GM12873 (cell line): Measurements from ENCODE around the gene MEGF11.
A peak's percentile ranks its signal among the peaks of the same experiment; 100 is the strongest.

Source experiments
- CTCF ChIP-seq: IDR thresholded peaks from 2 replicates; pipeline ENCODE4 v1.5.1; 2012; ENCODE audit warnings: low read depth, mild to moderate bottlenecking, moderate library complexity, low read length, control low read depth; ENCODE audit not compliant: insufficient read depth; ENCODE audit errors: missing control alignments

MEGF11 gene

DNA sequence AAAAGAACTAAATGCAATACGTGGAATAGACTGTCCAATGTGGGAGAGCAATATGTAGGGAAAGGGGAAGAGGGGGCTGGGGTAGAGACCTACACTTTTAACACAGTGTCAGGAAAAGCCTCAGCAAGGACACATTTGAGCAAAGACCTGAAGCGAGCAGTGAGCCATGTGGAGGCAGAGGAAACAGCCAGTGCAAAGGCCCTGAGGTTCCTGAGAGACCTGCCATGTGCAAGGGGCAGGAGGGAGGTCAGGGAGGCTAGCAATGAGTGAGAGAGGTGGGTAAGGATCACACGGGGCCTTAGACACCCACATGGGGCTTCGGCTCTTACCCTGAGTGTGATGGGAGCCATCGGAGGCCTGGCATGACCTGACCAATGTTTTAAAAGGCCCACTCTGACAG lies 203.3 kb downstream of the MEGF11 start:
- TF ChIP-seq CTCF, result no peak

DNA sequence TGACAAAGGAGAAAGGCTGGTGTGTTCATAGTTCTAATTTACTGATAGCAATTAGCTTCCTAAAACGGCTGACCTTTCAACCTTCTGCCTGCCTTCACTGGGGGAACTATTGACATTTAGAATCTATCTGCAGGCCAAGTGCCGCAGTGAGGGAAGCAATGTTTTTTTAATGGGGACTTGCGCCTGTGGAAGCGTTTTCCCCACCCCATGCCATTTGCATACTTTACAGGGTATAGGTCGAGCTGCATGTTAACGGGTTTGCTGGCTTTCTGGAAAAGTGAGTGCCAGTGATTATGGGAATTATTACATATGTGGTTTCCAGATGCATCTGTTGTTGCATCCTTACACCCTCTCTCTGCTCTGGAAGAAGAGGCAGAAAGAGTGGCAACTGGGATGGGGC lies 204.2 kb downstream of the MEGF11 start:
- no peak for TF ChIP-seq CTCF

GRCh38 chr15:66047321-66048024 lies 206.1 kb downstream of the MEGF11 start:
- TF ChIP-seq CTCF, result no peak

DNA sequence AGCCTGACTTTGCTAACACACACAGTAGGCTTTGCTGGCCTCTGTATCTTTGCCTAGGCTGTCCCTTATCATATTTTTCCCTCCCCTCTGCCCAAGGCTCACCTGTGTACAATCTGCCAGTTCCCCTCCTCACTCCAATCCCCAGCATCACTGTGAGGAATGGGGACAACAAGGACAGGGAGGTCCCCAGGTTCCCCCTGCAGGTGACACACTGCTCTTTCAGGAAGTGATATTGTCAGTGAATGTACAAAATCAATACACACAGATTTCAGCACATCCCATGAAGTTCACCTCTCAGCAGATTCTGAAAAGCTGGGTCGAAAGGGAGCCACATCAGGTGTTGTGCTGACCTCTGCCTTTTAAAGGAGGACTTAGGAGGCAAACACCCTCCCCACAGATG lies 206.8 kb downstream of the MEGF11 start:
- peak; percentile 48 for TF ChIP-seq CTCF

- TF ChIP-seq CTCF, result no peak
These were observed 207.2 kb downstream of the MEGF11 start for GRCh38 chr15:66046326-66046725.

GRCh38 chr15:66045542-66045941 lies 208.0 kb downstream of the MEGF11 start:
- no peak for TF ChIP-seq CTCF

- no peak for TF ChIP-seq CTCF
These were observed 208.7 kb downstream of the MEGF11 start for GRCh38 chr15:66044837-66045236.

- no peak for TF ChIP-seq CTCF
These were observed 210.3 kb downstream of the MEGF11 start for GRCh38 chr15:66043264-66043663.
